Activated naive CD8-positive, alpha-beta T cell (primary cell): Measurements from ENCODE around the gene SLIT1.

Experiments
- H3K27ac Mint-ChIP-seq: one replicate; pipeline ENCODE4 v1.8.0; 2021; ENCODE audit warnings: mixed read lengths
- H3K27me3 Mint-ChIP-seq: one replicate; pipeline ENCODE4 v1.8.0; 2021; ENCODE audit warnings: mixed read lengths
- H3K36me3 Mint-ChIP-seq: one replicate; pipeline ENCODE4 v1.8.0; 2021; ENCODE audit warnings: mixed read lengths
- H3K4me1 Mint-ChIP-seq: one replicate; pipeline ENCODE4 v1.8.0; 2021; ENCODE audit warnings: low read depth, mixed read lengths
- H3K4me3 Mint-ChIP-seq: one replicate; pipeline ENCODE4 v1.8.0; 2021; ENCODE audit warnings: mild to moderate bottlenecking, mixed read lengths
- H3K9me3 Mint-ChIP-seq: one replicate; pipeline ENCODE4 v1.8.0; 2021; ENCODE audit warnings: low read depth, mixed read lengths

Gene SLIT1

GRCh38 chr10:97185326-97186058, at the start of gene SLIT1:
Gene SLIT1, minus strand, starts transcription at chr10:97185959. Its CDS starts 285 bp downstream, at chr10:97185674.
- Mint-ChIP-seq H3K36me3 (no peaks in the 10 kb centered on the region), H3K4me3 (peak within 1 kb of the TSS; percentile 63), H3K4me1 (peaks cover 8% of the 10 kb centered on the region), H3K27ac (no peak within 1 kb of the TSS), H3K27me3 (peaks cover 34% of the 10 kb centered on the region), H3K9me3 (no peaks in the 10 kb centered on the region)

GRCh38 chr10:97235353-97235752, 49.6 kb upstream of the SLIT1 start:
- H3K27me3 Mint-ChIP-seq = no peaks in the 10 kb centered on the region
- H3K27ac Mint-ChIP-seq = no peak overlapping the region
- H3K36me3 Mint-ChIP-seq = peaks cover 4% of the 10 kb centered on the region
- H3K9me3 Mint-ChIP-seq = no peaks in the 10 kb centered on the region
- H3K4me1 Mint-ChIP-seq = no peaks in the 10 kb centered on the region
- H3K4me3 Mint-ChIP-seq = no peak overlapping the region

GRCh38 chr10:97234400-97234799, 48.6 kb upstream of the SLIT1 start:
- no peak overlapping the region for H3K27ac Mint-ChIP-seq
- no peaks in the 10 kb centered on the region for H3K4me1 Mint-ChIP-seq
- no peaks in the 10 kb centered on the region for H3K27me3 Mint-ChIP-seq
- no peaks in the 10 kb centered on the region for H3K9me3 Mint-ChIP-seq
- H3K36me3 Mint-ChIP-seq = peaks cover 10% of the 10 kb centered on the region
- H3K4me3 Mint-ChIP-seq = no peak overlapping the region

- Mint-ChIP-seq H3K4me1 (no peaks in the 10 kb centered on the region), H3K36me3 (peaks cover 22% of the 10 kb centered on the region), H3K9me3 (no peaks in the 10 kb centered on the region), H3K27me3 (no peaks in the 10 kb centered on the region), H3K27ac (peak overlapping the region; percentile 24), H3K4me3 (no peak overlapping the region)
Measured at GRCh38 chr10:97230146-97230545, 44.4 kb upstream of the SLIT1 start.

- Mint-ChIP-seq H3K27ac (peak overlapping the region; percentile 24), H3K36me3 (peaks cover 23% of the 10 kb centered on the region), H3K4me1 (no peaks in the 10 kb centered on the region), H3K4me3 (no peak overlapping the region), H3K9me3 (no peaks in the 10 kb centered on the region), H3K27me3 (no peaks in the 10 kb centered on the region)
Measured at GRCh38 chr10:97229322-97230015, 43.7 kb upstream of the SLIT1 start.

- Mint-ChIP-seq H3K4me3 (no peak overlapping the region), H3K4me1 (no peaks in the 10 kb centered on the region), H3K9me3 (no peaks in the 10 kb centered on the region), H3K27me3 (no peaks in the 10 kb centered on the region), H3K36me3 (peaks cover 21% of the 10 kb centered on the region), H3K27ac (no peak overlapping the region)
Measured at GRCh38 chr10:97228775-97229157, 43.0 kb upstream of the SLIT1 start.

GRCh38 chr10:97228130-97228774, 42.5 kb upstream of the SLIT1 start:
- peaks cover 23% of the 10 kb centered on the region for H3K36me3 Mint-ChIP-seq
- no peaks in the 10 kb centered on the region for H3K4me1 Mint-ChIP-seq
- no peak overlapping the region for H3K4me3 Mint-ChIP-seq
- no peaks in the 10 kb centered on the region for H3K27me3 Mint-ChIP-seq
- no peak overlapping the region for H3K27ac Mint-ChIP-seq
- H3K9me3 Mint-ChIP-seq = no peaks in the 10 kb centered on the region

GRCh38 chr10:97226398-97226797, 40.6 kb upstream of the SLIT1 start:
- H3K9me3 Mint-ChIP-seq = no peaks in the 10 kb centered on the region
- peaks cover 24% of the 10 kb centered on the region for H3K36me3 Mint-ChIP-seq
- no peak overlapping the region for H3K4me3 Mint-ChIP-seq
- no peaks in the 10 kb centered on the region for H3K27me3 Mint-ChIP-seq
- no peak overlapping the region for H3K27ac Mint-ChIP-seq
- H3K4me1 Mint-ChIP-seq = no peaks in the 10 kb centered on the region

- Mint-ChIP-seq H3K4me3 (no peak overlapping the region), H3K9me3 (no peaks in the 10 kb centered on the region), H3K4me1 (no peaks in the 10 kb centered on the region), H3K27ac (no peak overlapping the region), H3K27me3 (no peaks in the 10 kb centered on the region), H3K36me3 (peaks cover 20% of the 10 kb centered on the region)
Measured at GRCh38 chr10:97224483-97225435, 39.0 kb upstream of the SLIT1 start.

- H3K9me3 Mint-ChIP-seq = no peaks in the 10 kb centered on the region
- H3K36me3 Mint-ChIP-seq = peaks cover 12% of the 10 kb centered on the region
- no peak overlapping the region for H3K4me3 Mint-ChIP-seq
- peaks cover 14% of the 10 kb centered on the region for H3K4me1 Mint-ChIP-seq
- H3K27ac Mint-ChIP-seq = no peak overlapping the region
- H3K27me3 Mint-ChIP-seq = no peaks in the 10 kb centered on the region
Measured at GRCh38 chr10:97222326-97222961, 36.7 kb upstream of the SLIT1 start.

GRCh38 chr10:97220355-97220754, 34.6 kb upstream of the SLIT1 start:
- Mint-ChIP-seq H3K4me3 (no peak overlapping the region), H3K4me1 (peaks cover 19% of the 10 kb centered on the region), H3K36me3 (peaks cover 5% of the 10 kb centered on the region), H3K27ac (peak overlapping the region; percentile 71), H3K9me3 (no peaks in the 10 kb centered on the region), H3K27me3 (no peaks in the 10 kb centered on the region)

GRCh38 chr10:97217299-97217698, 31.5 kb upstream of the SLIT1 start:
- no peaks in the 10 kb centered on the region for H3K27me3 Mint-ChIP-seq
- H3K4me1 Mint-ChIP-seq = peaks cover 19% of the 10 kb centered on the region
- no peaks in the 10 kb centered on the region for H3K36me3 Mint-ChIP-seq
- no peaks in the 10 kb centered on the region for H3K9me3 Mint-ChIP-seq
- H3K27ac Mint-ChIP-seq = no peak overlapping the region
- no peak overlapping the region for H3K4me3 Mint-ChIP-seq

- no peaks in the 10 kb centered on the region for H3K27me3 Mint-ChIP-seq
- peaks cover 19% of the 10 kb centered on the region for H3K4me1 Mint-ChIP-seq
- no peaks in the 10 kb centered on the region for H3K36me3 Mint-ChIP-seq
- no peaks in the 10 kb centered on the region for H3K9me3 Mint-ChIP-seq
- no peak overlapping the region for H3K27ac Mint-ChIP-seq
- H3K4me3 Mint-ChIP-seq = no peak overlapping the region
Measured at GRCh38 chr10:97215619-97216260, 30.0 kb upstream of the SLIT1 start.

GRCh38 chr10:97213431-97213830, 27.7 kb upstream of the SLIT1 start:
- Mint-ChIP-seq H3K4me1 (peaks cover 13% of the 10 kb centered on the region), H3K27me3 (peaks cover 2% of the 10 kb centered on the region), H3K36me3 (no peaks in the 10 kb centered on the region), H3K27ac (no peak overlapping the region), H3K4me3 (no peak overlapping the region), H3K9me3 (no peaks in the 10 kb centered on the region)
